GM20000 (cell line): ENCODE data around the gene RIPOR2.

ENCODE experiments used
- DNase-seq: peaks from one replicate; pipeline ENCODE4 v3.0.0; 2012; ENCODE audit warnings: low spot score
- TF ChIP-seq, protein P1 (sequence below): IDR thresholded peaks from 2 replicates; pipeline ENCODE4 v1.5.1; 2012; ENCODE audit warnings: mild to moderate bottlenecking, control low read depth; ENCODE audit errors: extremely low read depth, missing control alignments

RIPOR2 gene

GRCh38 chr6:24897186-24897585, 38.6 kb downstream of the RIPOR2 start:
- DNase-seq = no peak
- TF ChIP-seq, protein P1, sequence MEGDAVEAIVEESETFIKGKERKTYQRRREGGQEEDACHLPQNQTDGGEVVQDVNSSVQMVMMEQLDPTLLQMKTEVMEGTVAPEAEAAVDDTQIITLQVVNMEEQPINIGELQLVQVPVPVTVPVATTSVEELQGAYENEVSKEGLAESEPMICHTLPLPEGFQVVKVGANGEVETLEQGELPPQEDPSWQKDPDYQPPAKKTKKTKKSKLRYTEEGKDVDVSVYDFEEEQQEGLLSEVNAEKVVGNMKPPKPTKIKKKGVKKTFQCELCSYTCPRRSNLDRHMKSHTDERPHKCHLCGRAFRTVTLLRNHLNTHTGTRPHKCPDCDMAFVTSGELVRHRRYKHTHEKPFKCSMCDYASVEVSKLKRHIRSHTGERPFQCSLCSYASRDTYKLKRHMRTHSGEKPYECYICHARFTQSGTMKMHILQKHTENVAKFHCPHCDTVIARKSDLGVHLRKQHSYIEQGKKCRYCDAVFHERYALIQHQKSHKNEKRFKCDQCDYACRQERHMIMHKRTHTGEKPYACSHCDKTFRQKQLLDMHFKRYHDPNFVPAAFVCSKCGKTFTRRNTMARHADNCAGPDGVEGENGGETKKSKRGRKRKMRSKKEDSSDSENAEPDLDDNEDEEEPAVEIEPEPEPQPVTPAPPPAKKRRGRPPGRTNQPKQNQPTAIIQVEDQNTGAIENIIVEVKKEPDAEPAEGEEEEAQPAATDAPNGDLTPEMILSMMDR = no peak

- TF ChIP-seq, protein P1 = no peak
- DNase-seq = no peak
Measured at GRCh38 chr6:24893342-24893850, 42.4 kb downstream of the RIPOR2 start.

GRCh38 chr6:24891004-24891403, 44.8 kb downstream of the RIPOR2 start:
- TF ChIP-seq, protein P1 = no peak
- no peak for DNase-seq

GRCh38 chr6:24890471-24890870, 45.3 kb downstream of the RIPOR2 start:
- TF ChIP-seq, protein P1 = no peak
- no peak for DNase-seq

DNA sequence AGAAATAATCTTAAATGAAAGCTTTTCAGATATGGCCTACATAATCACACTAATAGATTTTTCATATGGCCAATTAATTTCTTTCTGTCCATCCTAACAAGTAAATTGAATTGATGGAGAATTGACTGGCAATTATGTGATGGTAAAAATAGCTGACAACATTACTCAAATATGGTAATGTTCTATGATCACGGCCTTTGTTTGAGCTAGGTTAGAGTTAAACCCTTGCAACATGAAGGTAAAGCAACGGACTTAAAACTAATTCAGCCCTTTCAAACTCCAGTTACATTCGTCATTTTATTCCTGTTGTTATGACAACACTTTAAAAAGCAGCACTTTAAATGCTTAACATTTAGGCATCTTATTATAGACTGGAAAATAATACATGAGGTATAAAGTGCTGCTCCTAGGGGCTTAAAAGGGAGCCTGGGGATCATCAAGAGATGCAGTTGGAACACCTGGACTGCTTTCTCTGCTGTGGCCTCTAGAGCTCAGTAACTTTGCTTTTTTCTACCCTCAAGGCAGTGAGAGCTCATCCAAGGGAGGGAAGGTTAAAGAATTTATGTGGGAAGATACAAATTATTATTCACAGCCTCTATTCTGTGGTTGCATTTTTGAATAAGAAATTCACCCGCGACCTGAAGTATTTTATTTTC, 46.9 kb downstream of the RIPOR2 start:
- no peak for DNase-seq
- TF ChIP-seq, protein P1 = no peak

- TF ChIP-seq, protein P1 = no peak
- DNase-seq = no peak
Measured at GRCh38 chr6:24887545-24888140, 48.1 kb downstream of the RIPOR2 start.

GRCh38 chr6:24883618-24884017, 52.1 kb downstream of the RIPOR2 start:
- no peak for DNase-seq
- TF ChIP-seq, protein P1 = no peak
